NCI-H2227 (cell line): ENCODE results near the gene CHIC2.
"Not testable (repeated sequence)": the region's sequence is repeated elsewhere in the genome, so short reads cannot be mapped to it uniquely, and the experiment has no call there.

Experiments used
- DNase-seq: peaks from one replicate; lab custom pipeline; 2025; ENCODE audit not compliant: unreplicated experiment; lab: John Stamatoyannopoulos, UW

CHIC2 gene

DNA sequence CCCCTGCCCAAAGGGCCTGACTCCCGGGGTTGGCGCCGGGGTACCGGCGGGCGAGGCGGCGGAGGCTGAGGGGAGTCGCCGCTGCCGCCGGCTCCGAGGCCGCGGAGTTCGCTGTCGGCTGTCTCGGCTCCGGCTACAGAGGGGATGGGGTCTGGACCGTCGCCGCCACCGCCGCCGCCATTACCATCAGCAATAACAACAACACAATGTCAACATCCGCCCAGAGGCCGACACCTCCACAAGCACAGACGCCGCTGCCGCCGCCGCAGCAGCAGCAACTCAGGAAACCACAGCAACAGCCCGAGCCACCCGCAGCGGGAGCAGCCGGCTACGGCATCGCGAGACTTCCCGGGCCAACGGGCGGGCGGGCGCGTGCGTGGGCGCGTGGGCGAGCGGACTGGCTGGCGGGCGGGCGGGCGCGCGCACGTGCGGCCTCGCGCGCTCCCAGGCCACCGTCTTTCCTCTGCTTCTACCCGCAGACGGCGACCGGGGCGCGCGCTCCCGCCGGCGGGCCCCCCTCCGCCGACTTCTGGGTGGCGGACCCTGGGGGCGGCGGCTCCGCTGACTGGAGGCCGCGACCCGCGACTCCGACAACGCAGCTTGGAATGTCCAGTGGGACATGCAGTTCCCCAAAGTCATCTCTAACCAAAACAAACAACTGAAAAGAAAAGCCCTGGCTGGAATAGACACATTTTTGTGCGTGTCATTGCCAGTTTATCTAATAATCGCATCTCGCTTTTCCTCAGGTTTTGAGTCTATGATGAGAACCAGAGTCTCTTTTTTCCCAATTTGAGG, at the start of gene CHIC2:
CHIC2 (minus strand) TSS at position 289 of the 795 bp plus-strand sequence. CDS start 305 bp downstream, outside the sequence.
- DNase-seq = peak; percentile 94

GRCh38 chr4:54113206-54113605, 48.8 kb upstream of the CHIC2 start:
- DNase-seq = not testable (repeated sequence)

GRCh38 chr4:54110019-54110416, 45.6 kb upstream of the CHIC2 start:
- DNase-seq = no peak

- no peak for DNase-seq
Observed at GRCh38 chr4:54109241-54110018, 45.0 kb upstream of the CHIC2 start.

DNA sequence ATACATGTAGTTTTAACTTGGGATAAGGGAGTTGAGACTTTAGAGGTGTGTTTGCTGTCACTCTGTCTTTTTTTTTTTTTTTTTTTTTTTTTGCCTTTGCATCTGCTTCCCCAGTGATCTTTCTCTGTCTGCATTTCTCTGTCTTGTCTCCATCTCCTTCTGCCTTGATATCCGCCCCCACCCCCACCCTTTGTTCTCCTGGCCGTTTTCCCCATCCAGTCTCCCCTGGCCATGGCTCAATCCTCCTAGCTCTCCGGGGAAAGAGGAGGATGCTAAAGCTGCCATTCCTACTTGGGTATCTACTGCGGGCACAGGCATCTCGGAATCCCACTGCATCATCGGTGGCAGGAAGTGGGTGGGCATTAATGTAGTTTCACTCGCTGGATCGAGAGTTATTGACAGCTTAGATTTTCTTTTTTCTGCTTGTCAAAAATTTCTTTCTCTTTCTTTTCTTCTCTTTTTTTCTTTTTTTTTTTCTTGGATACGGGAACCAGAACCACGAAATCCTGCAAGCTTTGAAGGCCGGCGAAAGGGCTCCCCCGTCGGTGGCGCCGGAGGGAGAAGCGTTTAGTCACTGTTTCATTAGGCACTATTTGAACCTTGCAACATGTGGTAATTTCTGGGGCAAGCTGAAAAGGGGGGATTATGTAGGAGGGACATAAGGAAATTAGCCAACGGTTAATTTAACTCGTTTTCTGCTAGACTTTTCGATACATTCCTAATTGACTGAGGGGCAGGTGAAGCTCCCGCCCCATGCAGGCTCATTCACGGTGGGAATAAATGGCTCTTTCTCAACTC, 43.7 kb upstream of the CHIC2 start:
- no peak for DNase-seq

- no peak for DNase-seq
Observed at GRCh38 chr4:54104907-54105306, 40.5 kb upstream of the CHIC2 start.

DNA sequence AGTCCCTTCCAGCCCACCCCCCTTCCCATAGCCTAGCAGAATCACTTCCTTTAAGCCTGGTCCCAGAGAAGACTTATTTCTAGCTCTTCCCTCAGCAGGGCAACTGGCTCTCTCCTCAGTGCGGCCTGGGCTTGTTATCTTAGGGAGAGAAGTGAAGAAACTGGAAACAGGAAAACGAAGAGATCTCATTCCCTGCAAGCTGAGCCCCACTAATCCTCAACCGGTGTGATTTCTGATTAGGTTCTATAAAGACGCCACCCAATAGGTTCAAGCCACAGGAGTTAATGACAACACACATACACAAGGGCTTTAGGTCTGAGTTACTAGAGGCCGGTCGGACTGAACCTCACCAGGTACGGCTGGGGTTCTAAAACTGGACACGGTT, 38.8 kb upstream of the CHIC2 start:
- DNase-seq = no peak

DNA sequence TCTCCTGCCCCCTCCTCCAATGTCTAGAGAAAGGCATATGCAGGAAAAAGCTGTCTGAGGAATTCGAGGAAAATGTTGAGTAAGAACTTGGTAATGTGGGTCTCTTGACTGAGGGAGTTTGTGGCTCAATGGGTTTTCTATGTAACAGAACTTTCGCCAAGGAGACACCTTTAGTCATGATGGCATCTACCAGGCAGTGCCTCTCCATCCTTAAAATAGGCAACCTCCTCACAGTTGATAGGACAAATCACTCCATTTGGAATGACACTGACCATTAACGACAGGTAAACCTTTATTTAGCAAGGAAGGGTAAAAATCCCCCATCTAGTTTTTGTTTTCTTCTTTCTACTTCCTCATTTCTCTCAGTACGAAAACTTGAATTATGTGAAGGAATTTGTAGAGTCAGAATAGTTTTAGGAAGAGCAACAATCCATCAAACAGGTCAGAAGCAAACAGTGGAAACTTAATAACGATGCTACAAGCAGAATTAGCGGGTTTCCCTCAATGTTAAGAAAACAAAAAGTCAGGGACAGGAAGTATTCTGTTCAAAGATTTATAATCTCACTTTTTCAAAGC, 38.2 kb upstream of the CHIC2 start:
- DNase-seq = no peak

GRCh38 chr4:54101190-54102041, 37.0 kb upstream of the CHIC2 start:
- no peak for DNase-seq

- DNase-seq = no peak
Observed at GRCh38 chr4:54100595-54101189, 36.3 kb upstream of the CHIC2 start.

DNA sequence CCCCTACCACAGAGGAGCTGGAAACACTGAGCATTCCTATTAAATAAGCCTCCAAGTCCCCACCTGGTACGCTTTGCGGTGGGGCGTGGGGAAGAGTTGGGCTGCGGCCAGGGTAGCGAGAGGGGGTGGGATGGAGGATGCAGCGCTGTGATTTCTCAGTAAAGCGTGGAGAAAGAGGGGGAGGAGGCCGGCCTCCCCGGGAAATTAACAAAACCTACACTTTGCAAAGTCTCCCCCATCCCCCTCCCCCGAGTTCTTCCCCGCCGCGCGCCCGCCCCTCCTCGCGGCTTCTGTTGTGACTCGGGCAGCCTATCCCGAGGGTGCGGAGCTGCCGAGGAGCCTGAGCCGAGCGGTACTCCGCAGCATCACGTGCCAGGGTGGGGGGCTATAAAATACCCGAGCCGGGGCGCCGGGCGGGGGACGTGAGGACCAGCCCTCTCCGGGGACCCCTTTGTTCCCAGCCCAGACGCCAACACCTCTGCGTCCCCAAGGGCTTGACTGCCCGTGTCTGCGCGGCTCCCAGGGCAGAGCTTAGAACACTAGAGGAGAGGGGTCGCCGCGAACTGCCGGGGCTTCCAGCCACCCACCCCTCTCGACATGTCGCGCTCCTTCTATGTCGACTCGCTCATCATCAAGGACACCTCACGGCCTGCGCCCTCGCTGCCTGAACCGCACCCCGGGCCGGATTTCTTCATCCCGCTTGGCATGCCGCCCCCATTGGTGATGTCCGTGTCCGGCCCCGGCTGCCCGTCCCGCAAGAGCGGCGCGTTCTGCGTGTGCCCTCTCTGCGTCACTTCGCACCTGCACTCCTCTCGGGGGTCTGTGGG, 35.6 kb upstream of the CHIC2 start, which contains the start of gene GSX2:
GSX2 (plus strand) TSS at position 416 of the 827 bp plus-strand sequence; CDS start at position 598, 182 bp downstream.
- no peak for DNase-seq

- DNase-seq = no peak
Observed at GRCh38 chr4:54099287-54099747, 34.9 kb upstream of the CHIC2 start.

DNA sequence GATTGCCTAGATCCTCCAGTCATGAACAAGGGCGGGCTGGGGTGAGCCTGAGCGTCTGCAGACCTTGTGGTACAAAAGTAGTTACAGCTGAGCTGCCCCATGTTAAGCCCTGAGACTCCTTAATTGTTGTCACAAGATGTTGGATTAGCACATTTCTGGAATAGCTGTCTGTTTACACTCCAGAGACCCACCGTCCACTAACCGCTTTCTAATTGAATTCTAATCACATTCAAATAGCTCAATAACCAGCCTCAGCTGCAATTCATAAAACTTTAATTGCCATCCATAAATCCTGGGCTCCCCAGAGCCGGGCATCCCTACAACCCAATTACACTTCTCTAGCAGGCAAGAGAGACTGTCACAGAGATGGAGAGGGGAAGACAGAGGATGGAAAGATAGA, 34.0 kb upstream of the CHIC2 start:
- no peak for DNase-seq

DNA sequence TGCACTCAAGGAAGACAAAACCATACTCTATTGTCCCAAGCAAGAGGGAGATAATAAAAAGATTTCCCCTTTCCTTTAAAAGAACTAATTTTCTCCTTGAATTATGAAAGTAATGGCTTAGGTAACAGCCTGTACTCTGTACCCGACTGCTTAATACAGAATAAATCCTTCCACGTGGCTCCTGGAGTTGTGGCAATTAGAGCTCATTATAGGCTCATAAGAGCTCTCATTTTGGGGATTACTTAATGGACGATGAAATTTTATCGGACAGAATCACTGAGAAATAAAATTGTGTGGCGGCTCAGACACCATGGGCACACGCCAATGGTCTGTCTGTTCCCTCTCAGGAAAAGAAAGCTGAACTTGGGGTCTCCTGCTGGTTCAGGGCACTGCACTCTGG, 32.7 kb upstream of the CHIC2 start:
- no peak for DNase-seq

GRCh38 chr4:54096295-54096962, 32.0 kb upstream of the CHIC2 start:
- no peak for DNase-seq

DNA sequence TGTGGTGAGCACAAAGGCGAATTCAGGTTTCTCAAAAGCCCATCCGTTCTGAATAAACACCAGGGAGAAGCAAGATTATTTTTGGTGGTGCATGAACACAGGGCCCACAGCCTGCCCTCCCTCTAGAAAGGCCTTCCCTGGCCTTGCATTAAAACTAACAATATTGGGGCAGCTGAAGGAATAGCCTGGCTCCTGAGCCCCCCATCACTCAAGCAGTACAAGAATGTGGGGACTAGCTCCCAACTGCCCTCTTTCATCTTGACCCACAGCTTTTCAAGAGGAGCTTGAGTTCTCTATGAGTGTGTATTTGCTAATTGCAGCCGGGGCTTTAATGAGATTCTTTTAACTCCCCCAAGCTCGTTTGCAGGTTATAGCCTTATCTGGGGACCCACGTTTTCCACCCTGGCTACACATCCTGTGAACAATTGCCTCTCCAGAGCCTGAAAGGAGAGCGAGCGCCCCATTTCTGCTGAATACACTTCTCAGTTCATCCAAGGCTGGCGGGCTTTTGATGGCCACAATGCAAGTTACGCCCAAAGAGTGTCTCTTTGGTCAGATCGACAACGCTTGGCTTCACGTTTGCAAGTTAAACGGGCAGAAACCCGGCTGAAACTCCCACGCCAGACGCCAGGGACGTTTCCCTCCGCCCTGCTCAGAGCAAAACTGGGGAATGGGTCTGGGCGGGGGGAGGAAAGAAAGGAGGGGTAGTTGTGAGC, 30.9 kb upstream of the CHIC2 start:
- DNase-seq = no peak

- no peak for DNase-seq
Observed at GRCh38 chr4:54094451-54094850, 30.0 kb upstream of the CHIC2 start.
